Measurements from ENCODE around the gene SLC39A12. TPM values are rescaled to one million over a fixed set of nuclear protein-coding genes. Genes with fewer than 3 reads are reported as not detected.

The SLC39A12 gene
- total RNA-seq, 1 donor from 2014 or later: not detected

- no peaks in the 10 kb centered on the region for H3K27me3 ChIP-seq (ENCODE audit: control insufficient read depth, insufficient read depth, low read length)
- no peak overlapping the region for H3K4me3 ChIP-seq (ENCODE audit: low read depth, low read length)
- DNase-seq (ENCODE audit: low read depth): no peak
- no peaks in the 10 kb centered on the region for H3K36me3 ChIP-seq (ENCODE audit: control insufficient read depth, insufficient read depth, low read length)
- no peak for TF ChIP-seq CTCF (IDR thresholded peaks at IDR 0.05; ENCODE audit: insufficient read depth, low read length, poor library complexity, severe bottlenecking)
These were observed 54.2 kb downstream of the SLC39A12 start for GRCh38 chr10:18005781-18006456.

- Histone ChIP-seq H3K27me3 (ENCODE audit: control insufficient read depth, insufficient read depth, low read length) (no peaks in the 10 kb centered on the region), H3K4me3 (ENCODE audit: low read depth, low read length) (no peak overlapping the region), H3K36me3 (ENCODE audit: control insufficient read depth, insufficient read depth, low read length) (no peaks in the 10 kb centered on the region)
- DNase-seq (ENCODE audit: low read depth): no peak
- TF ChIP-seq CTCF (IDR thresholded peaks at IDR 0.05; ENCODE audit: insufficient read depth, low read length, poor library complexity, severe bottlenecking): no peak
These were observed 57.3 kb downstream of the SLC39A12 start for GRCh38 chr10:18008986-18009385.

DNA sequence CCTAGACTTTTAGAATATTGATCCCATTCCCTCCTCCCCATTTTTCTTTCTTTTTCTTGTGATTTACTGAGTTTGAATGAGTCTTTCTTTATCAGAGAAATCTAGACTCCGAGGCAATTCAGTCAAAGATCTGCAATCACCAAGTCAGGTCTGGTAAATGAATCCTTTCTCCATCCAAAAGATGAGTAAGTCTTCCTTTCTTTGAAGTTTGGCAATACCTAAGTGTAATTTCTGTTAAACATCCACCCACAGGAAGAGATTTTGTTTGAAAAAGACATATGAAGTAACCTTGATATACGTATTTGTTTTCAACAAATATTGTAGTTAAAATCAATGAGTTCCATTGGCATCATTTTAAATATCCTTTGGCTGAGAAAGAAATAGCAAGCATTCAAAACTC lies 58.3 kb downstream of the SLC39A12 start:
- TF ChIP-seq CTCF (IDR thresholded peaks at IDR 0.05; ENCODE audit: insufficient read depth, low read length, poor library complexity, severe bottlenecking): no peak
- H3K36me3 ChIP-seq (ENCODE audit: control insufficient read depth, insufficient read depth, low read length): no peaks in the 10 kb centered on the region
- no peak for DNase-seq (ENCODE audit: low read depth)
- H3K4me3 ChIP-seq (ENCODE audit: low read depth, low read length): no peak overlapping the region
- H3K27me3 ChIP-seq (ENCODE audit: control insufficient read depth, insufficient read depth, low read length): no peaks in the 10 kb centered on the region

- no peaks in the 10 kb centered on the region for H3K36me3 ChIP-seq (ENCODE audit: control insufficient read depth, insufficient read depth, low read length)
- DNase-seq (ENCODE audit: low read depth): no peak
- no peak overlapping the region for H3K4me3 ChIP-seq (ENCODE audit: low read depth, low read length)
- TF ChIP-seq CTCF (IDR thresholded peaks at IDR 0.05; ENCODE audit: insufficient read depth, low read length, poor library complexity, severe bottlenecking): no peak
- no peaks in the 10 kb centered on the region for H3K27me3 ChIP-seq (ENCODE audit: control insufficient read depth, insufficient read depth, low read length)
These were observed 68.8 kb downstream of the SLC39A12 start for GRCh38 chr10:18020523-18020922.

DNA sequence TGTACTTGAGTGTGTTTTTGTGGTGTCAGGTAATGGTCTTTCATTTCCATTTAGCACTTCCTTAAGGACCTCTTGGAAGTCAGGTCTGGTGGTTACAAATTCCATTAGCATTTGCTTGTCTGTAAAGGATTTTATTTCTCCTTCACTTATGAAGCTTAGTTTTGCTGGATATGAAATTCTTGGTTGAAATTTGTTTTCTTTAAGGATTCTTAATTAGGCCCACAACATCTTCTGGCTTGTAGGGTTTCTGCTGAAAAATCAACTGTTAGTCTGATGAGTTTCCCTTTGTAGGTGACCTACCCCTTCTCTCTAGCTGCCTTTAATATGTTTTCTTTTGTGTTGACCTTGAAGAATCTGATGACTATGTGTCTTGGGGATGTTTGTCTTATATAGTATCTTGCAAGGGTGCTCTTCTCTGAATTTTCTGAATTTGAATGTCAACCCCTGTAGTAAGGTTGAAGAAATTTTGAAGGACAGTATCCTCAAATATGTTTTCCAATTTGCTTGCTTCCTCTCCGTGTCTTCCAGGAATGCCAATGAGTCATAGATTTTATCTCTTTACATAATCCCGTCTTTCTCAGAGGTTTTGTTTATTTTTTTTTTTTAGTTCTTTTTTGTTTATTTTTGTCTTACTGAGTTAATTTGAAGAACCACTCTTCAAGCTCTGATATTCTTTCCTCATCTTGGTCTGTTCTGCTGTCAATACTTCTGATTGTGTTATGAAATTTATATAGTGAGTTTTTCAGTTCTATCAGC lies 70.2 kb downstream of the SLC39A12 start:
- Histone ChIP-seq H3K36me3 (ENCODE audit: control insufficient read depth, insufficient read depth, low read length) (no peaks in the 10 kb centered on the region), H3K27me3 (ENCODE audit: control insufficient read depth, insufficient read depth, low read length) (no peaks in the 10 kb centered on the region), H3K4me3 (ENCODE audit: low read depth, low read length) (no peak overlapping the region)
- no peak for DNase-seq (ENCODE audit: low read depth)
- no peak for TF ChIP-seq CTCF (IDR thresholded peaks at IDR 0.05; ENCODE audit: insufficient read depth, low read length, poor library complexity, severe bottlenecking)

All from kidney epithelial cell (primary cell).